HG02610 (cell line): ENCODE measurements around the gene USP28.
"Not testable (repeated sequence)": the region's sequence is repeated elsewhere in the genome, so short reads cannot be mapped to it uniquely, and the experiment has no call there.

ENCODE experiments used
- ATAC-seq: cut with Tn5 transposase; IDR thresholded peaks from one replicate; pipeline ENCODE4 v1.9.1; 2021; ENCODE audit warnings: mild to moderate bottlenecking, moderate library complexity; ENCODE audit not compliant: unreplicated experiment

USP28 gene, protein sequence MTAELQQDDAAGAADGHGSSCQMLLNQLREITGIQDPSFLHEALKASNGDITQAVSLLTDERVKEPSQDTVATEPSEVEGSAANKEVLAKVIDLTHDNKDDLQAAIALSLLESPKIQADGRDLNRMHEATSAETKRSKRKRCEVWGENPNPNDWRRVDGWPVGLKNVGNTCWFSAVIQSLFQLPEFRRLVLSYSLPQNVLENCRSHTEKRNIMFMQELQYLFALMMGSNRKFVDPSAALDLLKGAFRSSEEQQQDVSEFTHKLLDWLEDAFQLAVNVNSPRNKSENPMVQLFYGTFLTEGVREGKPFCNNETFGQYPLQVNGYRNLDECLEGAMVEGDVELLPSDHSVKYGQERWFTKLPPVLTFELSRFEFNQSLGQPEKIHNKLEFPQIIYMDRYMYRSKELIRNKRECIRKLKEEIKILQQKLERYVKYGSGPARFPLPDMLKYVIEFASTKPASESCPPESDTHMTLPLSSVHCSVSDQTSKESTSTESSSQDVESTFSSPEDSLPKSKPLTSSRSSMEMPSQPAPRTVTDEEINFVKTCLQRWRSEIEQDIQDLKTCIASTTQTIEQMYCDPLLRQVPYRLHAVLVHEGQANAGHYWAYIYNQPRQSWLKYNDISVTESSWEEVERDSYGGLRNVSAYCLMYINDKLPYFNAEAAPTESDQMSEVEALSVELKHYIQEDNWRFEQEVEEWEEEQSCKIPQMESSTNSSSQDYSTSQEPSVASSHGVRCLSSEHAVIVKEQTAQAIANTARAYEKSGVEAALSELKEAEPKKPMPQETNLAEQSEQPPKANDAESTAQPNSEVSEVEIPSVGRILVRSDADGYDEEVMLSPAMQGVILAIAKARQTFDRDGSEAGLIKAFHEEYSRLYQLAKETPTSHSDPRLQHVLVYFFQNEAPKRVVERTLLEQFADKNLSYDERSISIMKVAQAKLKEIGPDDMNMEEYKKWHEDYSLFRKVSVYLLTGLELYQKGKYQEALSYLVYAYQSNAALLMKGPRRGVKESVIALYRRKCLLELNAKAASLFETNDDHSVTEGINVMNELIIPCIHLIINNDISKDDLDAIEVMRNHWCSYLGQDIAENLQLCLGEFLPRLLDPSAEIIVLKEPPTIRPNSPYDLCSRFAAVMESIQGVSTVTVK

GRCh38 chr11:113875234-113876073 is at the start of gene USP28:
Gene USP28, minus strand, starts transcription at chr11:113875572. Its CDS starts 71 bp downstream, at chr11:113875501.
- ATAC-seq: peak; percentile 84

DNA sequence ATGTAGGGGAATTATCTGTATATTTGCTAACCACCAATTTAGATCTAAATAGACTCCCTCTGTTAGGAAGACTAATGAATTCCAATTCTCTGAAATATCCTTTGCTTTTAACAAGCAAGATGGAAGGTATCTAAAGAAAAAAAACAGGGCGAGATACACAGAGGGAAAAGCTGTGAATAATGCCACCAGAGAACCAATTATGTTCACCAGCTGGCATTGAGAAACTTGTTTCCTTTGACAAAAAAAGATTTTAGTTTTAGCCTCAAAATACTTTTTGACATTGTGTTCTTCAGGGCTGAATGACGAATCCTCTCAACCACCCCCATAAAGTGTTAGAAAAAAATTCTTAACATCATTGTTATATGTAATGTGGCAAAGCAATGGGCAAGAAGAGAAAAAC is 48.2 kb upstream of the USP28 start:
- no peak for ATAC-seq

- not testable (repeated sequence) for ATAC-seq
Measured at GRCh38 chr11:113911491-113911890, 36.1 kb upstream of the USP28 start.

DNA sequence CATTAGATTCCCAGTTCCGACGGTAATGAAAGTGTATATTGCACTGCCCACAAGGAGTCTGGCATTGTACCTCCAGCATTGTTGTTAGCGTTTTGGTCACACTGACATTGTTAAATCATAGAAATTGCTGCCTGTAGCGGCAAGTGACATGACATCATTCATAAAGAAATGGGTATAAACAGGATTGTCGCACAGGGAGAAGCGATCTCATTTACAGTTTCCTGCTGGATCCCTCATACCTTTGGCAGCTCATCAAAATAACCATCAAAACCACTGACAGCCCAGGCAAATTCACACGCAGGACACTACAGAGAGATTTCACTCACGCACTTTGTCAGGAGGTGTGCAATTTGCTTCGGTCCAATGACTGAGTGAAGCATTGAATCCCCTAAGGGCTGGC is 32.7 kb upstream of the USP28 start:
- no peak for ATAC-seq

DNA sequence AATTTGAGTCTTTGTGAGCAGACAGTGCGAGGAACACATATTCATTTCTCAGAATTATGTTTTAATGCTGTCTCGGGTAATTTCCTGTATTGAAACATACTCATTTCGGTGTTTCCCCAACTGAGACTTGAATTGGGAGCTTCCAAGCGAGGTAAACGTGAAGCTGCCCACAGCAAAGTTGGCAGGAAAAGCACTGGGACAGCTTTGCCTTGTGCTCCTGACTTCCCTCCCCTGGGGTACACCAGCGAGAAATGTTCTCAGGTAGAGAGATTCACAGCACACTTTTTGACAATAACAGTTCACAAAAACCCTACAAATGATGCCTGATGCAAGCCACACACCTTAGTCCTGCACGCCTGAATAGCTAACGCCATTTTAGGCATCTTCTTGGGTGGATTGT is 32.3 kb upstream of the USP28 start:
- ATAC-seq: no peak

GRCh38 chr11:113907152-113907551 is 31.8 kb upstream of the USP28 start:
- ATAC-seq: no peak

GRCh38 chr11:113906516-113906915 is 31.1 kb upstream of the USP28 start:
- ATAC-seq: no peak

GRCh38 chr11:113906038-113906437 is 30.7 kb upstream of the USP28 start:
- no peak for ATAC-seq

DNA sequence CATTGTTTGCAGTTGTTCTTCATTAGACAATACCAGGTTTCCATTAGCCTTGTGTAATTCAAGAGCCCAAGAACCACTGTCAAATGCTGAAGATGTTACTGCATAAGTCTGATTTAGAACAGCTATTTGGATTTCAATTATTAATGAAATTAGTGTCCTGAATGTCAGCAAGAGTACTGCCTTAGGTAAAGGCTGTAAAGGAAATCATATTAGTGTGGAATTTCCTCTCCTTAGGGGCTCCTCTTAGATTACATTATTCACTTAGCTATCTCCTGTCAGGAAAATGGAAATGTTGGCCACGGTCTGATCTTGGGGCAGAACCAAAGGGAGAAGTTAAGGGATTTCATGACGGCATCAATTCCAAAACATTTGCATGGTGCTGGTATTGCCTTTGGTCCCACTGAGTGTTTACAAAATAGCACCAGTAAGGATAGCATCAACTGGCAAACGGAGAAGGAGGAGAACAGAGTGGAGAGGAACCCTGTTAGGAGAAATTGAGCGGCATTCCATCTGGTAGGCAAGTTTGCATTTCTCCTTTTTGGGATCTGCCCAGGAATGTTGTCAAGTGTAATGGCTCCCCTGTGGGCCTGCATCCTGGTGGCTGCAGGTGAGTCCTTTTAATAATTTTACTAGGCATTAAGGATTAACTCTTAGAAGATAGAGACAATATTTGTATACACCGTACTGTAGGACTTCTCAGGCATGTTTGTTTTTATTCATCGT is 29.2 kb upstream of the USP28 start, which contains the start of gene HTR3B:
Gene HTR3B (plus strand): TSS at position 418 of the 723 bp plus-strand sequence. CDS start 138 bp downstream, at position 556.
- no peak for ATAC-seq

DNA sequence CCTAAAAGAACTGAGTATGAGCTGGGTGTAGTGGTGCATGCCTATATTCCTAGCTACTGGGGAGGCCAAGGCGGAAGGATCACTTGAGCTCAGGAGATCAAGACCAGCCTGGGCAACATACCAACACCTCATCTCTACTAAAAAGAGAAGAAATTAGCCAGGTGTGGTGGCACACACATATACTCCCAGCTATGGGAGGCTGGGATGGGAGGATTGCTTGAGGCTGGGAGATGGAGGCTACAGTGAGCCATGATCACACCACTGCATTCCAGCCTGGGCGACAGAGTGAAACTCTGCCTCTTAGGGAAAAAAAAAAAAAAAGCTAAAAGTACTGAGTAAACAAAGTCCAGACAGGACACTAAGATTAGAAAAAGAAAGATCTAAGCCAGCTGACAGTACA is 25.8 kb upstream of the USP28 start:
- no peak for ATAC-seq

GRCh38 chr11:113896156-113896879 is 20.9 kb upstream of the USP28 start:
- ATAC-seq: no peak

- ATAC-seq: no peak
Measured at GRCh38 chr11:113895367-113896155, 20.2 kb upstream of the USP28 start.

GRCh38 chr11:113894421-113894996 is 19.1 kb upstream of the USP28 start:
- peak; percentile 55 for ATAC-seq

DNA sequence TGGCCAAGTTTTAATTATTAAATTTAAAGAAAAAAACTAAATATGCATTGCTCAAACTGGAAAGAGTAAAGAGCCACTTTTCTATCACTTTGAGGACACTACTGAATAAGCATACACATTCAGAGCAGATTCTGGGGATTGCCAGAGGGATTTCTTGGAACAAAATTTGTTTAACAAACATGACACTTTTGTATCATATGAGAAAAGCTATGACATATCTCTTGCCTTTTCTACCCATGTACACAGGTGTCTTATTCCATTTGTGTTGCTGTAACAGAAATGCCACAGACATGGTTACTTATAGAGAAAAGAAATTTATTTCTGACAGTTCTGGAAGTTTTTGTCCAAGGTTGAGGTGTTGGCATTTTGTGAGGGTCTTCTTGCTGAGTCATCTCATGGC is 13.5 kb upstream of the USP28 start:
- no peak for ATAC-seq

DNA sequence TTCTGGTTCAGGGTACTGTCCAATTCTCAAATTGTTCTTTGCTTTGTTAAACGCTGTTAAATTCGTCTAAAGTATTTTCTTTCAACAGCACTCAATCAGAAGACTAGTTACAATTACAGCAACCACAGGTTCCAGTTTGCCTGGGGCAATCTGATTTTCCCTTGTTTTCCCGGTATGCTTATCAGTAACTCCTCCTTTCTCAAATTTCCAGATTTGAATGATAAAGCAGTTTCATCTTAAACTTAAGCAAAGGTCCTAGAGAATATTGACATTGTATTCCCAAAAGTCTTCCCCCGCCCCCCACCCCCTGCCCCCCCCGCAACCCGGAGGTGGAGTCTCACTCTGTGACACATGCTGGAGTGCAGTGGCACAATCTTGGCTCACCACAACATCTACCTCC is 10.5 kb upstream of the USP28 start:
- ATAC-seq: no peak

DNA sequence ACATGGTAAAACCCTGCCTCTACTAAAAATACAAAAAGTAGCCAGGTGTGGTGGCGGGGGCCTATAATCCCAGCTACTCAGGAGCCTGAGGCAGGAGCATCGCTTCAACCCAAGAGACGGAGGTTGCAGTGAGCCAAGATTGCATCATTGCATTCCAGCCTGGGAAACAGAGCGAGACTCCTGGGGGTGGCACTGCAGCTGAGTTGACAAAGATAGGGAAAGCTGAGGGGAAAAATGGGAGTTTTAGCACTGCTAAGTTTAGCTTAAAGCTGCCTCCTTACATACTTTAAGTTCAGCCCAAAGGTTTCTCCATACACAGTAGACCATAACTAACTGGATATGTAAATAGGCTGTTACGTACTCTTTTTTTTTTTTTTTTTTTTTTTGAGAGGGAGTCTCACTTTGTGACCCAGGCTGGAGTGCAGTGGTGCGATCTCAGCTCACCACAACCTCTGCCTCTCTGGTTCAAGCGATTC is 9.0 kb upstream of the USP28 start:
- ATAC-seq: no peak

DNA sequence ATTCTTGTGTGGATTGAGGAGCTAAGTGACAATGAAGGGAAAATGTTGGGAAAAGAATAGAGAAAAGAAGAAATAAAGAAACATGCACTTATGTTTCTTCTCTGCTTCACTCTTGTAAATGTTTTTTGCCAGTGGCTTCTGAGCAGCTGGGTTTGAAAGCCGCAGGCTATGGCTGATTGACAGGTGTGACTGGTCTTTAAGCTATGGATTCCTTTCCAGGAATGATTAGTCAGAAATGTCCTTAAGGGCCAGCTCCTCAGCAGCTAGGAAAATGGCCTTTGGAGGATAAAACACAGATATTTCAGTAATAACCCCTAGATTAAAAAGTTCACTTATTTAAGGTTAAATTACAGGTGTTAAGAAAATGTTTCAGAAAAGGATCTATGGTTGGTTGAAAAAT is 6.5 kb upstream of the USP28 start:
- no peak for ATAC-seq

DNA sequence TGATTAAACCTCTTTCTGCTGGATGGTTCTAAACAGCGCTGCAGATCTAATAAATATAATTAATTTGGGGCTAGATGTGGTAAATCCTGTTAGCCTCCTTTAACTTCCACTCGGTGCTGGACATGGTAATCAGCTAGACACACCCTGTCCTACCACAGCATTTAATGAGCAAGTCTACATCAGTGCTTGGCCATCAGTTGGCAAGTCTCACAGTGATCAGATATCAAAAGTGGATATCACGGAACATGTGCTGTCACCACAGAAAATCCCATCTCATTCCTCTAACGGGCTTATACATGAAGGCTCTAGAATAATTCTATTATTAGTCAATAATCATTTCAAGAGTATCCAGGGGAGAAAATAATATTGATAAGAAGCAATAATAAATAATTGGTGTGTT is 5.6 kb upstream of the USP28 start:
- ATAC-seq: no peak
